Neural cell (in vitro differentiated cells): ENCODE measurements around the gene RAD9A. TPM values are rescaled to one million over a fixed set of nuclear protein-coding genes. Genes with fewer than 3 reads are reported as not detected.

ENCODE experiments used
- H2AFZ ChIP-seq: fragments of 200-600, 300-800 bp; sonication (generic), shearing (Covaris generic); 2 replicates; pipeline ENCODE4 v1.6.0; 2014; ENCODE audit warnings: low read depth, mild to moderate bottlenecking, antibody characterized with exemption, low read length, moderate library complexity
- H3F3A ChIP-seq: fragments of 200-600 bp; shearing (Covaris generic); 2 replicates; pipeline ENCODE4 v1.6.1; 2016; ENCODE audit warnings: mild to moderate bottlenecking, moderate library complexity, mixed read lengths, antibody characterized with exemption, low read length; ENCODE audit not compliant: insufficient read depth, poor library complexity, severe bottlenecking
- H3K27ac ChIP-seq: fragments of 200-600, 300-800 bp; sonication (generic), shearing (Covaris generic); 2 replicates; pipeline ENCODE4 v1.5.1; 2014; ENCODE audit warnings: mild to moderate bottlenecking, low read length, moderate library complexity
- H3K27me3 ChIP-seq: fragments of 300-800, 200-600 bp; sonication (generic), shearing (Covaris generic); 2 replicates; pipeline ENCODE4 v1.6.0; 2014; ENCODE audit warnings: mild to moderate bottlenecking, low read depth, low read length, moderate library complexity; ENCODE audit not compliant: insufficient read depth
- H3K36me3 ChIP-seq: fragments of 300-800, 200-600 bp; sonication (generic), shearing (Covaris generic); 2 replicates; pipeline ENCODE4 v1.5.1; 2014; ENCODE audit warnings: mild to moderate bottlenecking, antibody characterized with exemption, low read length, moderate library complexity; ENCODE audit not compliant: insufficient read depth
- H3K4me2 ChIP-seq: fragments of 300-800, 200-600 bp; sonication (generic), shearing (Covaris generic); 2 replicates; pipeline ENCODE4 v1.6.0; 2014; ENCODE audit warnings: mild to moderate bottlenecking, low read length
- H3K4me3 ChIP-seq: fragments of 300-800, 200-600 bp; sonication (generic), shearing (Covaris generic); 2 replicates; pipeline ENCODE4 v1.5.1; 2014; ENCODE audit warnings: mild to moderate bottlenecking, low read length, moderate library complexity
- H3K79me2 ChIP-seq: fragments of 200-600 bp; shearing (Covaris generic); replicated peaks from 2 replicates; pipeline ENCODE4 v1.6.0; 2014; ENCODE audit warnings: mild to moderate bottlenecking, low read length, moderate library complexity; ENCODE audit not compliant: insufficient read depth
- H3K9ac ChIP-seq: fragments of 300-800, 200-600 bp; sonication (generic), shearing (Covaris generic); 2 replicates; pipeline ENCODE4 v1.6.1; 2016; ENCODE audit warnings: mild to moderate bottlenecking, low read length, mixed read lengths
- H3K9me2 ChIP-seq: fragments of 200-600 bp; shearing (Covaris generic); 2 replicates; pipeline ENCODE4 v1.6.1; 2016; ENCODE audit warnings: mild to moderate bottlenecking, low read length, mixed read lengths; ENCODE audit not compliant: insufficient read depth
- H3K9me3 ChIP-seq: fragments of 200-600, 300-800 bp; sonication (generic), shearing (Covaris generic); 2 replicates; pipeline ENCODE4 v1.6.1; 2016; ENCODE audit warnings: mild to moderate bottlenecking, mixed run types, low read length, moderate library complexity, mixed read lengths
- H4K20me1 ChIP-seq: fragments of 200-600 bp; shearing (Covaris generic); 2 replicates; pipeline ENCODE4 v1.6.1; 2016; ENCODE audit warnings: mild to moderate bottlenecking, mixed run types; ENCODE audit not compliant: insufficient read depth
- CTCF ChIP-seq: fragments of 450-650 bp; IDR thresholded peaks from 2 replicates; pipeline ENCODE4 v1.5.1; 2014; ENCODE audit warnings: antibody characterized with exemption, mild to moderate bottlenecking, moderate library complexity; ENCODE audit not compliant: poor library complexity, severe bottlenecking
- EP300 ChIP-seq: fragments of 450-650 bp; conservative IDR thresholded peaks from 2 replicates; pipeline ENCODE4 v1.6.1; 2014; ENCODE audit warnings: antibody characterized with exemption, mild to moderate bottlenecking, moderate library complexity; ENCODE audit not compliant: poor library complexity, severe bottlenecking
- EZH2 ChIP-seq: fragments of 200-600, 300-800 bp; shearing (Covaris generic), sonication (generic); IDR thresholded peaks from 2 replicates; pipeline ENCODE4 v1.6.1; 2014; ENCODE audit warnings: antibody characterized with exemption, low read length, borderline replicate concordance, mild to moderate bottlenecking; ENCODE audit not compliant: insufficient read depth, poor library complexity, severe bottlenecking
- MXI1 ChIP-seq: fragments of 450-650 bp; conservative IDR thresholded peaks from 2 replicates; pipeline ENCODE4 v1.6.1; 2014; ENCODE audit warnings: antibody characterized with exemption, mild to moderate bottlenecking; ENCODE audit not compliant: poor library complexity, severe bottlenecking
- POLR2AphosphoS5 ChIP-seq: IDR thresholded peaks from 2 replicates; pipeline ENCODE4 v1.6.1; 2012
- RAD21 ChIP-seq: fragments of 450-650 bp; conservative IDR thresholded peaks from 2 replicates; pipeline ENCODE4 v1.6.1; 2014; ENCODE audit warnings: antibody characterized with exemption, mild to moderate bottlenecking, moderate library complexity
- REST ChIP-seq: IDR thresholded peaks from 2 replicates; pipeline ENCODE4 v1.6.1; 2012; ENCODE audit warnings: borderline replicate concordance
- SMC3 ChIP-seq: fragments of 450-650 bp; conservative IDR thresholded peaks from 2 replicates; pipeline ENCODE4 v1.6.1; 2014; ENCODE audit warnings: antibody characterized with exemption, mild to moderate bottlenecking, moderate library complexity; ENCODE audit not compliant: poor library complexity
- TAF1 ChIP-seq: IDR thresholded peaks from 2 replicates; pipeline ENCODE4 v1.6.1; 2012; ENCODE audit warnings: low read depth
- polyA plus RNA-seq: library from polyadenylated mRNA; depleted of rRNA; stranded (reverse); fragments of >200 nt; gene quantifications from 2 replicates; pipeline ENCODE4 v1.2.3, GENCODE V29; 2014

Gene RAD9A
- polyA plus RNA-seq, 1 donor from 2014 or later: 59.6 TPM

GRCh38 chr11:67353317-67354074 lies 38.3 kb upstream of the RAD9A start, which contains the start of gene POLD4:
POLD4 (minus strand) TSS chr11:67353546; CDS start chr11:67353399, 147 bp downstream.
- Histone ChIP-seq H3K27me3 (no peaks in the 10 kb centered on the region), H3K27ac (peak within 1 kb of the TSS; percentile 74), H3F3A (no peaks in the 10 kb centered on the region), H3K9me2 (no peaks in the 10 kb centered on the region), H2AFZ (peak within 1 kb of the TSS; percentile 91), H3K79me2 (no peaks in the 10 kb centered on the region), H3K36me3 (no peaks in the 10 kb centered on the region), H3K4me2 (peak within 1 kb of the TSS; percentile 80), H3K4me3 (peak within 1 kb of the TSS; percentile 93), H3K9me3 (no peaks in the 10 kb centered on the region), H4K20me1 (no peaks in the 10 kb centered on the region), H3K9ac (peak within 1 kb of the TSS; percentile 83)
- TF ChIP-seq POLR2AphosphoS5 (peak; percentile 70), REST (peak; percentile 35), CTCF (no peak), SMC3 (no peak), EZH2 (no peak), TAF1 (no peak), RAD21 (no peak), EP300 (no peak), MXI1 (peak; percentile 43)

GRCh38 chr11:67354075-67355022 lies 37.4 kb upstream of the RAD9A start:
- no peak overlapping the region for H3K27ac ChIP-seq
- TF ChIP-seq POLR2AphosphoS5: no peak
- no peak for TF ChIP-seq SMC3
- peak overlapping the region; percentile 93 for H3K4me3 ChIP-seq
- H3K4me2 ChIP-seq: no peak overlapping the region
- H2AFZ ChIP-seq: no peak overlapping the region
- H3K9me3 ChIP-seq: no peaks in the 10 kb centered on the region
- no peak overlapping the region for H3K9ac ChIP-seq
- no peaks in the 10 kb centered on the region for H3K79me2 ChIP-seq
- no peaks in the 10 kb centered on the region for H3F3A ChIP-seq
- H3K27me3 ChIP-seq: no peaks in the 10 kb centered on the region
- H4K20me1 ChIP-seq: no peaks in the 10 kb centered on the region
- no peaks in the 10 kb centered on the region for H3K36me3 ChIP-seq
- no peaks in the 10 kb centered on the region for H3K9me2 ChIP-seq
